Brain microvascular endothelial cell (primary cell): ENCODE data around the gene TRIM52.
A peak's percentile ranks its signal among the peaks of the same experiment; 100 is the strongest.

Experiments
- DNase-seq: peaks from one replicate; pipeline ENCODE4 v3.0.0-alpha.2; 2020
- H3K27ac ChIP-seq: fragments of 250-450 bp; sonication (Bioruptor Pico); 2 replicates; pipeline ENCODE4 v1.5.1; 2020; ENCODE audit warnings: mild to moderate bottlenecking, moderate library complexity
- H3K27me3 ChIP-seq: fragments of 250-450 bp; sonication (Bioruptor Pico); replicated peaks from 2 replicates; pipeline ENCODE4 v1.5.1; 2020; ENCODE audit warnings: mild to moderate bottlenecking
- H3K36me3 ChIP-seq: fragments of 250-450 bp; sonication (Bioruptor Pico); replicated peaks from 2 replicates; pipeline ENCODE4 v1.5.1; 2020; ENCODE audit warnings: mild to moderate bottlenecking
- H3K4me3 ChIP-seq: 2 replicates; pipeline ENCODE4 v1.5.1; 2011; ENCODE audit warnings: low read depth, mild to moderate bottlenecking, control low read depth, low read length, moderate library complexity
- in situ Hi-C: cut with HindIII; loops from 2 replicates; pipeline ENCODE4 v1.10.0; 2017; ENCODE audit warnings: low sequenced_read_pairs, low pct_ligation_motif_present
- TF ChIP-seq, protein P1 (sequence below): IDR thresholded peaks from 2 replicates; pipeline ENCODE4 v1.5.1; 2011; ENCODE audit warnings: low read depth, mild to moderate bottlenecking, moderate library complexity, low read length, control low read depth, inconsistent platforms; ENCODE audit errors: missing control alignments

Gene TRIM52

DNA sequence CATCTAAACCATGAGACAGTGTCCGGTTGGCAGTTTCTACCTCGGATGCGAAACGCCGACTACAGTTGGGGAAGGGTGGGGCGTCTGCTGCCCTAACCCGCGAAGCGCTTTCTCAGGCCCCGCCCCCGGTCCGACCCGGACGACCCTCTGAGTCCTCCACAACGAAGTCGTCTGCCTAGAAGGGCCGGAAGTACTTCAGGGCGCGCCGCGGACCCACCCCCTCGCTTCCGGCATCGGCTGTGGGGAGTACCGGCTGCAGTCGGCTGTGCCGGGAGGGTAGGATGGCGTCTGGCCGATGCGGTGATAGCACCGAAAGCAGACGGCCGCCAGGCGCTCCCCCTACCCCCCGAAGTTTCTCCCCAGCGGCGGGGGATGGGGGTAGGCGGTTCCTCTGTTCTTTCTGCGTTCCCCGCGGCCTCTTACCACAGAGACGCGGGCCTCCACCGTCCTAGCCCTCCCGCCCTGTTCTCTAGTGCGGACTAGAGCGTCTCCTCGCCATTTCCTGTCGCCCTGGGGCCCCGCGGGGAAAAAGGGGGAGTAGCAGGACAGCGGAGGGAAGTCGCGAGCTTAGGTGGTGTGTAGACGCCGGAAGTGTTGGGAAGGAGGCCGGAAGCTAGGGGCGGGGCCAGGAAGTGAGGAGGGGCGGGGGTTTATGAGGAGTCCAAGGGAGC is 37.8 kb downstream of the TRIM52 start, which contains the start of gene TRIM41:
Gene TRIM41, plus strand, starts transcription at position 224 of the 671 bp plus-strand sequence. CDS start 719 bp downstream, outside the sequence.
- peak; percentile 96 for DNase-seq
- Histone ChIP-seq H3K36me3 (peaks cover 2% of the 10 kb centered on the region), H3K27ac (peak within 1 kb of the TSS; percentile 81), H3K4me3 (peak within 1 kb of the TSS; percentile 86), H3K27me3 (no peaks in the 10 kb centered on the region)
- in situ Hi-C loops: no loop called here
- TF ChIP-seq, protein P1, sequence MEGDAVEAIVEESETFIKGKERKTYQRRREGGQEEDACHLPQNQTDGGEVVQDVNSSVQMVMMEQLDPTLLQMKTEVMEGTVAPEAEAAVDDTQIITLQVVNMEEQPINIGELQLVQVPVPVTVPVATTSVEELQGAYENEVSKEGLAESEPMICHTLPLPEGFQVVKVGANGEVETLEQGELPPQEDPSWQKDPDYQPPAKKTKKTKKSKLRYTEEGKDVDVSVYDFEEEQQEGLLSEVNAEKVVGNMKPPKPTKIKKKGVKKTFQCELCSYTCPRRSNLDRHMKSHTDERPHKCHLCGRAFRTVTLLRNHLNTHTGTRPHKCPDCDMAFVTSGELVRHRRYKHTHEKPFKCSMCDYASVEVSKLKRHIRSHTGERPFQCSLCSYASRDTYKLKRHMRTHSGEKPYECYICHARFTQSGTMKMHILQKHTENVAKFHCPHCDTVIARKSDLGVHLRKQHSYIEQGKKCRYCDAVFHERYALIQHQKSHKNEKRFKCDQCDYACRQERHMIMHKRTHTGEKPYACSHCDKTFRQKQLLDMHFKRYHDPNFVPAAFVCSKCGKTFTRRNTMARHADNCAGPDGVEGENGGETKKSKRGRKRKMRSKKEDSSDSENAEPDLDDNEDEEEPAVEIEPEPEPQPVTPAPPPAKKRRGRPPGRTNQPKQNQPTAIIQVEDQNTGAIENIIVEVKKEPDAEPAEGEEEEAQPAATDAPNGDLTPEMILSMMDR: peak; percentile 34

DNA sequence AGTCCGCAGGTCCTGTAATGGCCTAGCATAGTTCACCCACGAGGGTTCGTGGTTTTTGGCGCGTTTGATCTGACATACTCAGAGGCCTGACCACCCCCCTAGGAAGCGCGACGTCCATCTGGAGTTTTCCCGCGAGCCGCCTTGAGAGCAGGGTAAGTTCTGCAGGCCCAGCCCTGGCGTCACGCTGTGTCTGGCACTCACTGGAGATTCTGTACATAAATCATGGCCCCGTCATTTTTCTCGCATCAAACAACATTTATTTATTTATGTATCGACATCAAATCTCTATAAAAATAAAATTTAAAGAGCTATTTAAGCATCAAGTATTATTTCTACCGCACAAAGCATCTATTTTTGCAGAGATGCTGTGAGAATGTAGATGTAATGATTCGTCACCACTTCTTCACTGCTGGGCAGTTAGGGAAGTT is 38.3 kb downstream of the TRIM52 start:
- no peak for DNase-seq
- in situ Hi-C loops: no loop called here
- TF ChIP-seq, protein P1: peak; percentile 6
- Histone ChIP-seq H3K27ac (peak overlapping the region; percentile 81), H3K36me3 (peaks cover 2% of the 10 kb centered on the region), H3K4me3 (peak overlapping the region; percentile 86), H3K27me3 (no peaks in the 10 kb centered on the region)

DNA sequence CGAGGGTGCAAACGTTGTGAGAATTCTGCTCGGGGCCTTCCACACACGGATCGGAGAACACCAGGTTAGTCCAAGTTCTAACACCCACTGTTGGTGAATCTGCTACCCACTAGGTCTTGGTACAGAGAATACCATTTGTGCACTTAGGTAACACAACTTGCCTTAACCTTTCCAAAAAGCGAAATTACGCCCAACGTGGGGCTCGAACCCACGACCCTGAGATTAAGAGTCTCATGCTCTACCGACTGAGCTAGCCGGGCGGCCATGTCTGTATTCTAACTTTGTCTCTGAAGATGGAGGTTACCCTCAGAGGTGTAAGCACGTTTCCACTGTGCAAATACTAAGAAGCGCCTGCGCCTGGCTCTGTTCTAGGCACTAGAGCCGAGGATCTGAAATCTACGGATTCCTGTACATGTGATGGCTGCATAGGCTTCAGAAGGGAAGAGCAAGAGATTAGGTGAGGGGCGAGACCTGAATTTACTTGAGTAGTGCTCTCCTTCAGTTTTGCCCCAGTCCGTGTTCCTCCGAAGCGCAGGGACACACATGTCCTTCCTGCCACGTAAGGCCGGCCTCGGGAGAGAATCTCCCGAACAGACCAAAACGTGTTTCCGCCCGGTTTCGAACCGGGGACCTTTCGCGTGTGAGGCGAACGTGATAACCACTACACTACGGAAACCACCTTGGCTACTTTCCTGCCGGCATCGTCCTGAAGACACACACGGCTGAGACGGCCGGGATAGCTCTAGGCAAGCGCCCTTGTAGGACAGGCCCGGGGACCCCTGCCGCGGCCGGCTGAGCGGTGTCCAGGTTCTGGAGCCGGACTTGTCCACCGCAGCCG is 38.9 kb downstream of the TRIM52 start:
- DNase-seq: peak; percentile 96
- H3K4me3 ChIP-seq: peak overlapping the region; percentile 86
- H3K27ac ChIP-seq: peak overlapping the region; percentile 81
- H3K36me3 ChIP-seq: no peaks in the 10 kb centered on the region
- TF ChIP-seq, protein P1: no peak
- H3K27me3 ChIP-seq: no peaks in the 10 kb centered on the region
- in situ Hi-C loops: no loop called here

DNA sequence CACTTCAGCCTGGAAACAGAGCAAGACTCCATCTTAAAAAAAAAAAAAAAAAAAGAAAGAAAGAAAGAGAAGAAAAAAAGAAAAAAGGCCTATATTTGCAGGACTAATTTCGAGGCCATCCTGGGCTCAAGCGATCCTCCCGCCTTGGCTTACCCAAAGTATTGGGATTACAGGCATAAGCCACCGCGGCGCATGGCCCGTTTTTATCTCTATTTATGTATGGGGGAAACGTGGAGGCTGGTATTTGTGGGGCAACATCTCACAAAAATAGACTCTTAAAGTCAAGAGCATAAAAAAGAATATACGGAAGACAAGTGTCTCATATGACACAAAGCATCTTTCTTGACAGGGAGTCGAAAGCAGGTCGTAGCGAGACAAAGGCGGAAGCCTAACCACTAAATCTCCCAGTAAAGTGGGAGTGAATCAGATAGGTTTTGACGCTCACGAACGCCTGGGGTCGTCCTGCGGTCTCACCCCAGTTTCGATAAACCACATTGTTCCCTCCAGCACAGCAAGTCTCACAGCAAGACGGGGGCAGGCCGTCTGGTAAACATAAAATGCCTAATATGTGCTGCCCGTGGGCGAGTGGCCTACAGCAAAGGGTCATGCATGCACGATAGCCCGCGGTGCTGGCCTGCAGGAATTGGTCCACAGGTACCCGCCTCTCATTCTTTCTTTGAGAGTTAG is 39.7 kb downstream of the TRIM52 start:
- Histone ChIP-seq H3K4me3 (peak overlapping the region; percentile 20), H3K36me3 (no peaks in the 10 kb centered on the region), H3K27ac (no peak overlapping the region), H3K27me3 (no peaks in the 10 kb centered on the region)
- in situ Hi-C loops: no loop called here
- TF ChIP-seq, protein P1: no peak
- DNase-seq: no peak

DNA sequence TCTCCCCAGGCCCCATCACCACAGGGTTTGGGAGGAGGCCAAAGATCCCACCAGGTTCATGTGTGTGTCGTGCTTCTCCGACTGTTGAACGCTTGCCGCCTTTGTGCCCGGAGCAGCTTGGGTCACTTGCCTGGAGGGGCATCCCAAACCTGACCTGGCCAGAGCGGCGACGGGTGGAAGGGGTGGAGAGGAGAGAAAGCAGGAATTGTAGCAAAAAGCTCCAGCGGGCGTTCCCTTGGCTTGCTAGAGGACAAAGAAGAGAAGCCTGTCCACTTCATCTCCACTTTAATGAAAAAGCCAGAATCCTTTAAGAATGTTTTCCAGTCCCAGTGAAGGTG is 40.8 kb downstream of the TRIM52 start:
- Histone ChIP-seq H3K27me3 (no peaks in the 10 kb centered on the region), H3K27ac (no peak overlapping the region), H3K36me3 (no peaks in the 10 kb centered on the region), H3K4me3 (no peak overlapping the region)
- no peak for DNase-seq
- TF ChIP-seq, protein P1: no peak
- in situ Hi-C loops: no loop called here
